ENCODE measurements around the gene TSC22D4. TPM values are rescaled to one million over a fixed set of nuclear protein-coding genes. Genes with fewer than 3 reads are reported as not detected.

TSC22D4 gene
- total and polyA plus RNA-seq, 9 of the 15 experiments (the other 6 are each of a cell fraction or from before 2014, with no cell fraction given): 0.37 to 107 (median 28.7) TPM

- no peak for TF ChIP-seq ZNF780A (CRISPR knock-in tag; IDR thresholded peaks at IDR 0.05)
- peak; percentile 77; the same call in 1 of the 2 replicates for TF ChIP-seq GATAD2B (IDR thresholded peaks at IDR 0.05; ENCODE audit: borderline replicate concordance)
- TF ChIP-seq CLOCK (CRISPR knock-in tag; IDR thresholded peaks at IDR 0.05; ENCODE audit: borderline replicate concordance): no peak
- no peak for TF ChIP-seq PHB (CRISPR knock-in tag; IDR thresholded peaks at IDR 0.05)
- TF ChIP-seq NBN (IDR thresholded peaks at IDR 0.05; ENCODE audit: low read depth): peak; percentile 99
- TF ChIP-seq ZNF778 (CRISPR knock-in tag; IDR thresholded peaks at IDR 0.05): no peak
- no peak for TF ChIP-seq SIRT6 (IDR thresholded peaks at IDR 0.05; ENCODE audit: low read depth, low read length)
- no peak; a peak in 1 of 6 replicates for TF ChIP-seq CTCF (IDR thresholded peaks at IDR 0.05 in 2 of 3, conservative IDR thresholded peaks at IDR 0.05 in 1 of 3; ENCODE audit: insufficient read depth in 2 of 3, low read depth in 1 of 3, low read length in 3 of 3)
- no peak for TF ChIP-seq NR3C1 (CRISPR knock-in tag; IDR thresholded peaks at IDR 0.05)
- TF ChIP-seq DPF2 (IDR thresholded peaks at IDR 0.05): peak; percentile 91
- no peak for TF ChIP-seq ZNF785 (CRISPR knock-in tag; IDR thresholded peaks at IDR 0.05)
- peak; percentile 81 for TF ChIP-seq PHF8 (IDR thresholded peaks at IDR 0.05; ENCODE audit: borderline replicate concordance, low read length)
- TF ChIP-seq HDAC8 (tag; IDR thresholded peaks at IDR 0.05): no peak
- no peak for TF ChIP-seq REST (IDR thresholded peaks at IDR 0.05; ENCODE audit: borderline replicate concordance)
- TF ChIP-seq REST (CRISPR knock-in tag; IDR thresholded peaks at IDR 0.05; ENCODE audit: low read depth): no peak
- no peak for TF ChIP-seq RBM39 (optimal IDR thresholded peaks at IDR 0.05; ENCODE audit: low read depth, low read length)
- TF ChIP-seq EP300 (IDR thresholded peaks at IDR 0.05; ENCODE audit: low read length): peak; percentile 70
Observed at GRCh38 chr7:100478958-100479660, at the start of gene TSC22D4 (continued).

Measured in K562 (cell line).